Stomach (tissue), 9 donors: ENCODE results near the gene GPR139. TPM values are rescaled to one million over a fixed set of nuclear protein-coding genes. Genes with fewer than 3 reads are reported as not detected.

ENCODE experiments used
- DNase-seq, 2 donors: peaks; one replicate each; pipeline versions ENCODE4 v3.0.0 to v3.0.0-alpha.2; 2013 to 2019
- H3K27ac ChIP-seq, 5 donors: fragments of 200-600 bp in 4 of 5; sonication (generic) in 4 of 5; one replicate each; pipeline ENCODE4 v1.5.1; 2013 to 2019; ENCODE audit warnings: mild to moderate bottlenecking in 1 of 5, moderate library complexity in 1 of 5
- H3K27me3 ChIP-seq, 3 donors: fragments of 200-600 bp; sonication (generic); one replicate each; pipeline ENCODE4 v1.5.1; 2017 to 2019; ENCODE audit warnings: mixed run types in 1 of 3
- H3K36me3 ChIP-seq, 4 donors: fragments of 200-600 bp; sonication (generic); 1 replicate in 3 of 4; 2 replicates in 1 of 4; pipeline ENCODE4 v1.5.1; 2016 to 2019
- H3K4me1 ChIP-seq, 4 donors: fragments of 200-600 bp; sonication (generic); one replicate each; pipeline ENCODE4 v1.5.1; 2016 to 2019
- H3K4me3 ChIP-seq, 4 donors: fragments of 200-600 bp; sonication (generic) in 3 of 4; one replicate each; pipeline ENCODE4 v1.5.1; 2016 to 2019; ENCODE audit warnings: mild to moderate bottlenecking in 1 of 4
- H3K9me3 ChIP-seq, 4 donors: fragments of 200-600 bp; sonication (generic); one replicate each; pipeline ENCODE4 v1.5.1; 2016 to 2019
- EP300 ChIP-seq: sonication (generic); formaldehyde crosslinking; IDR thresholded peaks from one replicate; pipeline ENCODE4 v1.6.1; 2017; ENCODE audit warnings: antibody characterized with exemption
- POLR2A ChIP-seq, 4 donors: fragments of 450-650 bp; IDR thresholded peaks; one replicate each; pipeline ENCODE4 v1.6.1; 2016; ENCODE audit warnings: antibody characterized with exemption in 4 of 4, control low read depth in 2 of 4, mild to moderate bottlenecking in 1 of 4, moderate library complexity in 1 of 4
- POLR2AphosphoS5 ChIP-seq, 3 donors: sonication (generic); formaldehyde crosslinking; IDR thresholded peaks; one replicate each; pipeline ENCODE4 v1.6.1; 2016; ENCODE audit warnings: antibody characterized with exemption in 3 of 3
- WGBS, 5 donors: extraction: QIAGEN DNeasy Blood & Tissue Kit in 3 of 5; methylation state at CpG; one replicate each; pipeline versions ENCODE4 v1.1.5 to v1.1.7; 2013 to 2018; 5-methylcytosine and 5-hydroxymethylcytosine counted together
- intact Hi-C: fragments of 100-400 bp; cut with DNase I; formaldehyde crosslinking; loops from one replicate; pipeline ENCODE4 v1.15.1; 2023; ENCODE audit warnings: low total_unique reads
- polyA plus RNA-seq, 3 donors: library from polyadenylated mRNA; stranded (reverse); fragments of 200-250 nt; gene quantifications; one replicate each; pipeline ENCODE4 v1.2.3, GENCODE V29; 2013
- total RNA-seq, 5 donors: library from RNA; depleted of rRNA; stranded (reverse); fragments of >200 nt; gene quantifications; one replicate each; pipeline versions ENCODE4 v1.1.0 to v1.2.3, GENCODE V29; 2014 to 2016
- TF ChIP-seq, protein P1 (sequence below), 7 experiments: fragments of 450-650 bp in 4 of 7; fragments of 200-600 bp in 3 of 7; sonication (generic) in 3 of 7; IDR thresholded peaks; one replicate each; pipeline ENCODE4 v1.5.1; 2016 to 2019; ENCODE audit warnings: antibody characterized with exemption in 7 of 7, control low read depth in 2 of 7, mild to moderate bottlenecking in 1 of 7
- donor health status: healthy with polysubstance abuse.
- donor health status: Bipolar disorder and iron deficiency.
- donor health status: healthy.

GPR139 gene
- total and polyA plus RNA-seq, 8 donors: not detected

DNA sequence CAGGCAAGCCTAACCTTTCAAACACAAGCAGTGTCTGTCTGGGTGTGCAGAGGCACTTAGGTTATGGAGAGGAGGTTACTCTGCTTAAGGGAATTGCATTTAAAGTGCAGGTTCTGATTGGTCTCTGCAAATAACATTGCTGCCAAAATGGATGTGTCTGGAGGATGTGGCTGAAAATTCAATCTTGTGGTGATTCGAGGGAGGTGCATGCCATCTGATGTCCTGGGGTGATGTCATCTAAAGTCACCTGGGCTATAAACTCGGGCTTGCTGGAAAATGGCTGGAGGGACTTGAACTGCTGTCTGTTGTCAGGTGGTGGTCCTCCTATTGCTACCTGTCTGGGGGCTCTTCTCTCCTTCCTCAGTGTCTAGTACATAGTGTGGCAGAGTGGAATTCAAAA is 28.3 kb upstream of the GPR139 start:
- Histone ChIP-seq H3K27ac (no peak overlapping the region), H3K27me3 (no peaks in the 10 kb centered on the region), H3K36me3 (no peaks in the 10 kb centered on the region), H3K4me3 (no peak overlapping the region), H3K4me1 (no peaks in the 10 kb centered on the region), H3K9me3 (no peaks in the 10 kb centered on the region)
- intact Hi-C loops: no loop called here
- no peak for DNase-seq
- no peak for TF ChIP-seq POLR2AphosphoS5 (IDR thresholded peaks at IDR 0.05)
- 61 to 78% (median 73%) methylated on average over 2 of the region's 2 CpGs for WGBS, 5 donors

DNA sequence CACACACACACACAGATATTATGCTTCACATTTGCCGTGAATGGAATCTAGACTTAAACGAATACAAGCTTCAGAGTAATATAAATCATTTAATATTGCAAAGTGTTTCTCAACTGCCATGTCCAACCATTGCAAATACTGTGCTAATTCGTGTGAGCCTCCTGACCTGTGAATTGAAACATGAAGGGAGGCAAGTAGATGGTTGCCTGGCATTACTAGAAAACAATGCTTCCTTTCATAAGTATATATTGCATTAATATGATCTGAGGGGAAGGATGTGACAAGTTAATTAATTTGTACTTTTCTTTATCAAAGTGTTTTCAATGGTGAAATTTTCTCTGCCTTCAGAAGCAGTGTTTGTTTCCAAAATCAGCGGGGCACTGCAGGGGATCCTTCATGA is 25.7 kb upstream of the GPR139 start:
- Histone ChIP-seq H3K27ac (no peak overlapping the region), H3K36me3 (no peaks in the 10 kb centered on the region), H3K27me3 (no peaks in the 10 kb centered on the region), H3K4me1 (no peaks in the 10 kb centered on the region), H3K4me3 (no peak overlapping the region), H3K9me3 (no peaks in the 10 kb centered on the region)
- intact Hi-C loops: no loop called here
- no peak for DNase-seq
- TF ChIP-seq, protein P1, sequence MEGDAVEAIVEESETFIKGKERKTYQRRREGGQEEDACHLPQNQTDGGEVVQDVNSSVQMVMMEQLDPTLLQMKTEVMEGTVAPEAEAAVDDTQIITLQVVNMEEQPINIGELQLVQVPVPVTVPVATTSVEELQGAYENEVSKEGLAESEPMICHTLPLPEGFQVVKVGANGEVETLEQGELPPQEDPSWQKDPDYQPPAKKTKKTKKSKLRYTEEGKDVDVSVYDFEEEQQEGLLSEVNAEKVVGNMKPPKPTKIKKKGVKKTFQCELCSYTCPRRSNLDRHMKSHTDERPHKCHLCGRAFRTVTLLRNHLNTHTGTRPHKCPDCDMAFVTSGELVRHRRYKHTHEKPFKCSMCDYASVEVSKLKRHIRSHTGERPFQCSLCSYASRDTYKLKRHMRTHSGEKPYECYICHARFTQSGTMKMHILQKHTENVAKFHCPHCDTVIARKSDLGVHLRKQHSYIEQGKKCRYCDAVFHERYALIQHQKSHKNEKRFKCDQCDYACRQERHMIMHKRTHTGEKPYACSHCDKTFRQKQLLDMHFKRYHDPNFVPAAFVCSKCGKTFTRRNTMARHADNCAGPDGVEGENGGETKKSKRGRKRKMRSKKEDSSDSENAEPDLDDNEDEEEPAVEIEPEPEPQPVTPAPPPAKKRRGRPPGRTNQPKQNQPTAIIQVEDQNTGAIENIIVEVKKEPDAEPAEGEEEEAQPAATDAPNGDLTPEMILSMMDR (IDR thresholded peaks at IDR 0.05): no peak
- TF ChIP-seq POLR2A (IDR thresholded peaks at IDR 0.05): no peak
- TF ChIP-seq POLR2AphosphoS5 (IDR thresholded peaks at IDR 0.05): no peak
- no peak for TF ChIP-seq EP300
- 59 to 72% (median 68%) methylated on average over 4 of the region's 4 CpGs for WGBS, 5 donors

DNA sequence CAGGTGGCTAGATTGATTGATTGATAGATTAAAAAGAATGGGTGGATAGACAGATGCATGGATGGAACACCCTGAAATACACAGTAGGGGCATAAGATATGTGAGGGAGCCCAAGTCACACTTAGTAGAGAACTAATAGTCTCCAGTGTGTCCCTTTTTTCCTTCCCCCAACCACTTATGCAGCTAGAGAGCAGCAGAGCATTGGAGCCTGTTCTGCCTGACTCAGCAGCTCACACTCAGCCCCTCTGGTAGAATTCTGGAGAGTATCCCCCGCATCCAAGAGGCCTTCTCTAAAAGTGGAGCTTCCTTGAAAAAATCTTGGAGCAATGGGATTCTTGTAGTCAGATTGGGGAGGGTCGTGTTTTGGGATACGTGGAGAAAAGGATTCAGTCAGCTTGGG is 20.5 kb upstream of the GPR139 start:
- TF ChIP-seq, protein P1 (IDR thresholded peaks at IDR 0.05): no peak
- TF ChIP-seq POLR2AphosphoS5 (IDR thresholded peaks at IDR 0.05): no peak
- TF ChIP-seq EP300: no peak
- TF ChIP-seq POLR2A (IDR thresholded peaks at IDR 0.05): no peak
- 32 to 55% (median 43%) methylated on average over 3 of the region's 3 CpGs for WGBS, 5 donors
- Histone ChIP-seq H3K27ac (no peak overlapping the region), H3K27me3 (peaks cover 0 to 5% (median 0%) of the 10 kb centered on the region in 3 donors), H3K4me1 (no peaks in the 10 kb centered on the region), H3K9me3 (peaks cover 0 to 5% (median 0%) of the 10 kb centered on the region in 4 donors), H3K36me3 (no peaks in the 10 kb centered on the region), H3K4me3 (no peak overlapping the region)
- DNase-seq: no peak
- intact Hi-C loops: no loop called here

DNA sequence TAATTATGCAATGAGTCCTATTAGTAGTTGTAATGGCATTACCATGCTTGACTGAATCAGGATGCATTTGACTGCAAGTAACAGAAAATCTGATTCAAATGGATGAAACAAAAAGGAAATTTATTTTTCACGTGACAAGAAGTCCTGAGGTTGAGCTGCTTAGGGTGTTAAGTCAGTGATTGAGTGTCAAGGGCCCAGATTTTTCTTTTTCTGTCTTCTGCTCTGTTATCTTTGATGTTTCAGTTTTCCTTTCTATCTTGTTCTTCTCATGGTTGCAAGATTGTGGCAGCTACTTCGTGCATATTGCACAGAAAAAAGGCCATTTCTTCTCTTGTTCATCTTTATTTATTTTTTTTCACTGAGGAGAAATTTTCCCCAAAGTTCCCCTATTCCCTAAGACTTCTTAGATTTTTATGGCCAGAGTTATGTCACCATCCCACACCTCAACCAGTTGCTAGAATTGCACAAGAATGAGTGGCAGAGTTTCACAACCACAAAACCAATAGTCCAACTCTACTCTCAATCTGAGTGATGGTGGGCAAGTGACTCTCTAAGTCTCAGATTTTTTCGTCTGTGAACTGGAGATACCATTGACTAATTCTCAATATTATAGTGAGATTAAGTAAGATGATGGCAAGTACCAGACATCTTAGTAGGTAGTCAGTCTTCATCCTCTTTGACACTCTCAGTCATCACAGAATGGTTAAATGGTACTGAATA is 15.7 kb upstream of the GPR139 start:
- H3K4me1 ChIP-seq: no peaks in the 10 kb centered on the region
- no peak overlapping the region for H3K4me3 ChIP-seq
- DNase-seq: no peak
- H3K27ac ChIP-seq: no peak overlapping the region
- intact Hi-C loops: no loop called here
- 42 to 53% (median 50%) methylated on average over 3 of the region's 3 CpGs for WGBS, 5 donors
- H3K9me3 ChIP-seq: peaks cover 0 to 5% (median 0%) of the 10 kb centered on the region in 4 donors
- TF ChIP-seq POLR2AphosphoS5 (IDR thresholded peaks at IDR 0.05) (no peak), POLR2A (IDR thresholded peaks at IDR 0.05) (no peak), EP300 (no peak)
- TF ChIP-seq, protein P1 (IDR thresholded peaks at IDR 0.05): no peak
- peaks cover 0 to 11% (median 0%) of the 10 kb centered on the region in 3 donors for H3K27me3 ChIP-seq
- H3K36me3 ChIP-seq: no peaks in the 10 kb centered on the region

DNA sequence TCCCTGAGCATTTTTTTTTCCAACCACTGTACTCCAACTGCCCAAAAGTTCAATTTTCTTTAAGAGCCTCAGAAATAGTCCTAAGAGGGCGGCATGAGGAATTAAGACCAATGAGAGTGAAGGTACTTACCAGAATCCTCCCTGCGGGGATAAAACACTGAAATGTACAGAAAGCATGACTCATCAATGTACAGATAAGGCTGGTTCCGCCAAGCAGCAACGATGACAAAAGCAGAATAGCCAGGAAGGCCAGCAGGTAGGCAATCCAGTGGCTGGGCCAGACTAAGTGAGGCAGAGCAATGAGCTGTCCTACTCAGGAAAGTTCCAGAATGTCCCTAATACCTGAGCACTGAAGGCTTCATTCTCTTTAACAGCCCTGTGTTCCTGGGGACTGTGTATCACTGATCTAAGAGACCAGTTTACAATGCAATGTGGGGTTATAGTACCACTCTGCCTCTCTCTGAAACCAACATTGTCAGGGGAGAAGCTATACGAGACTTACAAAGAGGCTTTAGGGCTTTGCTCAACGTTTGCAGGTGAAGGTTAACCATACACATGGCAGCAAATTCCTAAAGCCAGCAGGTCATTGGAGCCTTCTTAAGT is 11.0 kb upstream of the GPR139 start:
- H3K27ac ChIP-seq: no peak overlapping the region
- no peak for DNase-seq
- no peaks in the 10 kb centered on the region for H3K4me1 ChIP-seq
- H3K9me3 ChIP-seq: no peaks in the 10 kb centered on the region
- WGBS, 5 donors: 44 to 63% (median 50%) methylated on average over 6 of the region's 6 CpGs
- intact Hi-C loops: no loop called here
- no peaks in the 10 kb centered on the region for H3K36me3 ChIP-seq
- H3K4me3 ChIP-seq: no peak overlapping the region
- TF ChIP-seq POLR2AphosphoS5 (IDR thresholded peaks at IDR 0.05) (no peak), POLR2A (IDR thresholded peaks at IDR 0.05) (no peak), EP300 (no peak)
- TF ChIP-seq, protein P1 (IDR thresholded peaks at IDR 0.05): no peak
- H3K27me3 ChIP-seq: peaks cover 0 to 13% (median 0%) of the 10 kb centered on the region in 3 donors
